HUES6 (cell line): Measurements from ENCODE around the gene FXYD4.
"Not testable (repeated sequence)": the region's sequence is repeated elsewhere in the genome, so short reads cannot be mapped to it uniquely, and the experiment has no call there.

Experiments used
- H3K27ac ChIP-seq: 2 replicates; pipeline ENCODE4 v1.7.0; 2013; ENCODE audit warnings: low read depth, mild to moderate bottlenecking, low read length, inconsistent platforms
- H3K27me3 ChIP-seq: 2 replicates; pipeline ENCODE4 v1.6.1; 2013; ENCODE audit warnings: low read length; ENCODE audit not compliant: control insufficient read depth, insufficient read depth
- H3K36me3 ChIP-seq: 2 replicates; pipeline ENCODE4 v1.6.1; 2013; ENCODE audit warnings: low read length; ENCODE audit not compliant: control insufficient read depth, insufficient read depth
- H3K4me1 ChIP-seq: 2 replicates; pipeline ENCODE4 v1.6.1; 2013; ENCODE audit warnings: low read length; ENCODE audit not compliant: control insufficient read depth, insufficient read depth
- H3K4me3 ChIP-seq: 2 replicates; pipeline ENCODE4 v1.5.1; 2013; ENCODE audit warnings: low read depth, low read length
- H3K9ac ChIP-seq: one replicate; pipeline ENCODE4 v1.6.1; 2013; ENCODE audit warnings: mild to moderate bottlenecking, low read length
- H3K9me3 ChIP-seq: 2 replicates; pipeline ENCODE4 v1.6.1; 2013; ENCODE audit warnings: low read depth, low read length; ENCODE audit not compliant: control insufficient read depth, insufficient read depth

FXYD4 gene

DNA sequence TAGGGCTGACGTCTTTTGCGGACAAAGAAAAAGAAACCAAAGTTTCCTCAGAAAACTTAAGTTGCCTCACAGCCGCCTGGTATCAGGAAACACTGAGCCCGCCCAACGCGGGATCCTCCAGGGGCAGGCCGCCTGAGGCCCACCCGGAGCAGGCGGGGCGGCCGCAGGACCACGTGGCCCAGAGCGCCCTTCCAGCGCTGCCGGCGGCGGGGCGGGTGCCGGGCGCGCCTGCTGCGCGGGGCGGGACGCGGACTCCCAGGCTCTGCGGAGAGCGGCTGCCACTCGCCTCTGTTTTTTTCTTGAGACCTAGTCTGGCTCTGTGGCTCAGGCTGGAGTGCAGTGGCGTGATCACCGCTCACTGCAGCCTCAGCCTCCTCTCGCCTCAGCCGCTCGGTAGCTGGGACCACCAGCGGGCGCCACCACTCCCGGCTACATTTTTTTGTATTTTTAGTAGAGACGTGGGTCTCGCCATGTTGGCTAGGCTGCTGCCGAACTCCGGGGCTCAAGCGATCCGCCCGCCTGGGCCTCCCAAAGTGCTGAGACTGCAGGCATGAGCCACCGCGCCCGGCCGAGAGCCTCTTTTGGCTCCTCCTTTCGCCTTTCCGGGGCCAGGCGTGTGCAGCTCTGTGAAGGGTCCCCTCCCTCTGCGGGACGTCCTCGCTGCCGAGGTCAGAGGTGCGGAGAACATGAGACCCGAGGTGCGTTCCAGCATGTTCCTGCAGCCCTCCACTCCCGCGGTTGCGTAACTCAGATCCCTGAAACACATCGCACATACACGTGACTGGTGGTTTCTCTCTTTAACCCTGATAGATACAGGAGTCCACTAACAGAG is 49.1 kb downstream of the FXYD4 start:
- H3K36me3 ChIP-seq, result no peaks in the 10 kb centered on the region
- peak overlapping the region; percentile 59; the same call in 1 of the 2 replicates for H3K27ac ChIP-seq
- no peaks in the 10 kb centered on the region for H3K9me3 ChIP-seq
- H3K27me3 ChIP-seq, result no peaks in the 10 kb centered on the region
- peak overlapping the region; percentile 45 for H3K4me3 ChIP-seq
- peak overlapping the region; percentile 72 for H3K9ac ChIP-seq
- H3K4me1 ChIP-seq, result no peaks in the 10 kb centered on the region

DNA sequence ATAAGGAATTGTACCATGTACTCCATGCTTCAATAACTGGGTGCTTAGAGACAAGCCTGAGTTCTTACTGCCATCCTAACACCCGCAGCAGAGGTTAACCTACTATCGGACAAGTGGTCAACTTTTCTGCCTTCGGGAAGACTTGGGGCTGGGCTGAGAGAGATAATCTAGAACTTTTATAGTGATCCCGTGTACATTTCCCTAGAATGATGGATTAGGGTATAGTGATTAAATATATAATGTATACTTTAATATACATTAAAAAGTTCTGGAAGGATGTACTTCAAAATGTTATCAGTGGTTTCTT is 49.7 kb downstream of the FXYD4 start:
- peak overlapping the region; percentile 45 for H3K4me3 ChIP-seq
- H3K4me1 ChIP-seq, result no peaks in the 10 kb centered on the region
- no peak overlapping the region for H3K9ac ChIP-seq
- no peaks in the 10 kb centered on the region for H3K9me3 ChIP-seq
- no peaks in the 10 kb centered on the region for H3K27me3 ChIP-seq
- no peak overlapping the region for H3K27ac ChIP-seq
- H3K36me3 ChIP-seq, result no peaks in the 10 kb centered on the region

- Histone ChIP-seq H3K27ac (no peak overlapping the region), H3K4me3 (no peak overlapping the region), H3K36me3 (no peaks in the 10 kb centered on the region), H3K4me1 (no peaks in the 10 kb centered on the region), H3K27me3 (no peaks in the 10 kb centered on the region), H3K9me3 (no peaks in the 10 kb centered on the region), H3K9ac (no peak overlapping the region)
Observed at GRCh38 chr10:43421519-43421918, 50.1 kb downstream of the FXYD4 start.

- not testable (repeated sequence) for H3K4me1 ChIP-seq, H3K27ac ChIP-seq
Observed at GRCh38 chr10:43421944-43422343, 50.5 kb downstream of the FXYD4 start.

GRCh38 chr10:43424416-43424815 is 53.0 kb downstream of the FXYD4 start:
- H3K4me3 ChIP-seq, result no peak overlapping the region
- no peaks in the 10 kb centered on the region for H3K9me3 ChIP-seq
- H3K9ac ChIP-seq, result no peak overlapping the region
- no peaks in the 10 kb centered on the region for H3K4me1 ChIP-seq
- H3K27ac ChIP-seq, result no peak overlapping the region
- no peaks in the 10 kb centered on the region for H3K27me3 ChIP-seq
- H3K36me3 ChIP-seq, result no peaks in the 10 kb centered on the region

More at GRCh38 chr10:43421944-43422343, 50.5 kb downstream of the FXYD4 start:
- H3K36me3 ChIP-seq, H3K9me3 ChIP-seq, H3K4me3 ChIP-seq, H3K27me3 ChIP-seq, H3K9ac ChIP-seq: not testable (repeated sequence)
